ENCODE results near the gene GFM1.

GRCh38 chr3:158668506-158668905, 24.2 kb downstream of the GFM1 start:
- TF ChIP-seq CTCF (conservative IDR thresholded peaks at IDR 0.05; ENCODE audit: low read depth, low read length): no peak
- TF ChIP-seq EZH2 (IDR thresholded peaks at IDR 0.05; ENCODE audit: borderline replicate concordance, low read depth, low read length, poor library complexity, severe bottlenecking): no peak
